D721Med (cell line): ENCODE results near the gene NR4A2.

Experiments used
- DNase-seq: peaks from one replicate; pipeline ENCODE4 v3.0.0; 2011; ENCODE audit warnings: low spot score; ENCODE audit not compliant: insufficient read length
- FAIRE-seq: peaks from 2 replicates; lab custom pipeline; 2011; peaks lifted over from hg19 to GRCh38; lab: Jason Lieb, UNC
- TF ChIP-seq, protein P1 (sequence below): IDR thresholded peaks from 2 replicates; pipeline ENCODE4 v1.5.1; 2012; ENCODE audit warnings: mild to moderate bottlenecking, control low read depth; ENCODE audit not compliant: insufficient read depth; ENCODE audit errors: missing control alignments

Gene NR4A2

GRCh38 chr2:156352911-156353310, 20.4 kb upstream of the NR4A2 start:
- TF ChIP-seq, protein P1, sequence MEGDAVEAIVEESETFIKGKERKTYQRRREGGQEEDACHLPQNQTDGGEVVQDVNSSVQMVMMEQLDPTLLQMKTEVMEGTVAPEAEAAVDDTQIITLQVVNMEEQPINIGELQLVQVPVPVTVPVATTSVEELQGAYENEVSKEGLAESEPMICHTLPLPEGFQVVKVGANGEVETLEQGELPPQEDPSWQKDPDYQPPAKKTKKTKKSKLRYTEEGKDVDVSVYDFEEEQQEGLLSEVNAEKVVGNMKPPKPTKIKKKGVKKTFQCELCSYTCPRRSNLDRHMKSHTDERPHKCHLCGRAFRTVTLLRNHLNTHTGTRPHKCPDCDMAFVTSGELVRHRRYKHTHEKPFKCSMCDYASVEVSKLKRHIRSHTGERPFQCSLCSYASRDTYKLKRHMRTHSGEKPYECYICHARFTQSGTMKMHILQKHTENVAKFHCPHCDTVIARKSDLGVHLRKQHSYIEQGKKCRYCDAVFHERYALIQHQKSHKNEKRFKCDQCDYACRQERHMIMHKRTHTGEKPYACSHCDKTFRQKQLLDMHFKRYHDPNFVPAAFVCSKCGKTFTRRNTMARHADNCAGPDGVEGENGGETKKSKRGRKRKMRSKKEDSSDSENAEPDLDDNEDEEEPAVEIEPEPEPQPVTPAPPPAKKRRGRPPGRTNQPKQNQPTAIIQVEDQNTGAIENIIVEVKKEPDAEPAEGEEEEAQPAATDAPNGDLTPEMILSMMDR, result no peak
- FAIRE-seq (no peak), DNase-seq (no peak)

GRCh38 chr2:156350374-156351142, 18.0 kb upstream of the NR4A2 start:
- FAIRE-seq (no peak), DNase-seq (no peak)
- TF ChIP-seq, protein P1, result no peak

DNA sequence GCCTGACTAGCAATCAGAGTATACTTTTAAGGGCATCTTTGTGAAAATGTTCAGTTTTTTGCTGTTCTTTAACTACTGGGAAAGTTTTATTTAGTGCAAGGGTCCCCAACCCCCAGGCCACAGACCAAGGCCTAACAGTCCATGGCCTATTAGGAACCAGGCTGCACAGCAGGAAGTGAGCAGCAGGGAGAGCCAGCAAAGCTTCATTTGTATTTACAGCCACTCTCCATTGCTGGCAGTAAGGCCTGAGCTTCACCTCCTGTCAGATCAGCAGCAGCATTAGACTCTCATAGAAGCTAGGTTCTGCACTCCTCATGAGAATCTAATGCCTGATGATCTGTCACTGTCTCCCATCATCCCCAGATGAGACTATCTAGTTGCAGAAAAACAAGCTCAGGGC, 17.1 kb upstream of the NR4A2 start:
- TF ChIP-seq, protein P1, result no peak
- no peak for FAIRE-seq
- DNase-seq, result no peak

DNA sequence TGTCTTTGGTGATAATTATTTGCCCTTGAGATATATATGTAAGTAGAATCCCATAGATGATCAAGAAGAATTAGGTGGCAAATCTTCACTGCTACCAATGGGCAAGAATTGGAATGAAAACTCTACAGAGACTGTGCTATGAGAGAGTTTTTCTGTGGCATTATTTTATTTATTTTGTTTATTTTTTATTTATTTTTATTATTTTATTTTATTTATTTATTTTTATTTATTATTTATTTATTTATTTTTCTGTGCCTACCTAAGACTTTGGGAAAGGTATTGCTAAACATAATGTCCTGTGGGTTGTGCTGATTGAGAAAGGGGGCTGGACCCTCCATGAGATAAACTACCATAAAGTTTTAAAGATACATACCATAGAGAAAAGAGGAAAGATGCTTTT, 16.6 kb upstream of the NR4A2 start:
- FAIRE-seq (no peak), DNase-seq (no peak)
- TF ChIP-seq, protein P1, result no peak

DNA sequence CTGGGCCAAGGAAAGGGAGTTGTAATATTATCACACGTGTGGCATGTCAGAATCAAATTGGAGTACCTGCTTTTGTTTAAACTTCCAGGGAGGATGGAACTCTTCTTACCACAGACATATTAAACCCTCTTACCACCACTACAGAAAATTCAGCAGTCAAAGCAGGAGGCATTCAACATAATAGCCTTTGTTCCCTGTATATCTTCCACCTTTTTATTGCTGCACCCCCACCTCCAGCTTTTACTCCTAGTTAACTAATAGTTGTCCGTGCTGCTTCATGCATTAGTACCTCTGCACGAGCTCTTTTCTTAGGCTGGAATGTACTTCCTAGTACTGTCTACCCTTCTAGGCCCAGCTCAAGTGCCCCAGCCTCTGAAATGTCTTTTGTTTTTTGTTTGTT, 14.9 kb upstream of the NR4A2 start:
- DNase-seq, result no peak
- TF ChIP-seq, protein P1, result no peak
- FAIRE-seq, result no peak

- no peak for FAIRE-seq
- TF ChIP-seq, protein P1, result no peak
Observed at GRCh38 chr2:156346731-156347130, 14.2 kb upstream of the NR4A2 start.

GRCh38 chr2:156345582-156345981, 13.1 kb upstream of the NR4A2 start:
- FAIRE-seq (no peak), DNase-seq (no peak)
- TF ChIP-seq, protein P1, result no peak

More at GRCh38 chr2:156346731-156347130, 14.2 kb upstream of the NR4A2 start:
- DNase-seq, result no peak
